IMR-90 (cell line): ENCODE data around the gene RETREG1. TPM values are rescaled to one million over a fixed set of nuclear protein-coding genes. Genes with fewer than 3 reads are reported as not detected.

Source experiments
- ATAC-seq: fragments of 200-7000 bp; cut with Tn5 transposase; 2 replicates; pipeline ENCODE4 v1.9.1; 2020; ENCODE audit warnings: low read depth, mild to moderate bottlenecking, moderate library complexity
- BruUV-seq: library from RNA; stranded (reverse); fragments of 400-500 nt; replicated peaks from 2 replicates; lab custom pipeline; 2021; lab: Mats Ljungman, UMichigan
- CTCF ChIA-PET: fragments of 300-600 bp; formaldehyde crosslinking; extraction: SDS; loops from one replicate; lab custom pipeline; 2021; ENCODE audit warnings: antibody characterized with exemption; lab: Yijun Ruan, JAX
- POLR2A ChIA-PET: fragments of 300-600 bp; sonication (Branson Sonifier 250); formaldehyde crosslinking; loops from one replicate; lab custom pipeline; 2022; ENCODE audit warnings: antibody characterized with exemption; ENCODE audit not compliant: unreplicated experiment; lab: Charles Lee
- DNase-seq: peaks from one replicate; pipeline ENCODE4 v3.0.0; 2013
- H2AFZ ChIP-seq: replicated peaks from 2 replicates; pipeline ENCODE3; 2013; ENCODE audit warnings: low read length, mild to moderate bottlenecking; ENCODE audit not compliant: poor library complexity
- H2AK5ac ChIP-seq: 2 replicates; pipeline ENCODE4 v1.6.1; 2013; ENCODE audit warnings: low read depth, low read length, inconsistent platforms
- H2AK9ac ChIP-seq: replicated peaks from 2 replicates; pipeline ENCODE3; 2013; ENCODE audit warnings: mild to moderate bottlenecking, low read depth, low read length, moderate library complexity; ENCODE audit not compliant: poor library complexity
- H2BK120ac ChIP-seq: 2 replicates; pipeline ENCODE4 v1.6.1; 2013; ENCODE audit warnings: low read depth, low read length, inconsistent platforms
- H2BK15ac ChIP-seq: 3 replicates; pipeline ENCODE4 v1.6.1; 2013; ENCODE audit warnings: low read depth, low read length, inconsistent platforms
- H2BK20ac ChIP-seq: 2 replicates; pipeline ENCODE4 v1.6.1; 2013; ENCODE audit warnings: low read depth, mild to moderate bottlenecking, inconsistent platforms, low read length, moderate library complexity
- H2BK5ac ChIP-seq: 2 replicates; pipeline ENCODE4 v1.6.1; 2013; ENCODE audit warnings: mild to moderate bottlenecking, low read depth, low read length, inconsistent platforms; ENCODE audit not compliant: poor library complexity, severe bottlenecking
- H3K14ac ChIP-seq: replicated peaks from 2 replicates; pipeline ENCODE4 v1.6.1; 2013; ENCODE audit warnings: low read depth, low read length, inconsistent platforms
- H3K18ac ChIP-seq: 2 replicates; pipeline ENCODE4 v1.6.1; 2013; ENCODE audit warnings: low read depth, low read length, control low read depth
- H3K23ac ChIP-seq: 2 replicates; pipeline ENCODE4 v1.6.1; 2013; ENCODE audit warnings: low read depth, low read length, inconsistent platforms
- H3K27ac ChIP-seq: 2 replicates; pipeline ENCODE4 v1.5.1; 2013; ENCODE audit warnings: mild to moderate bottlenecking, control low read depth, low read length; ENCODE audit not compliant: insufficient read depth
- H3K27me3 ChIP-seq: 2 replicates; pipeline ENCODE4 v1.6.1; 2013; ENCODE audit warnings: low read length; ENCODE audit not compliant: control insufficient read depth, insufficient read depth
- H3K36me3 ChIP-seq: 2 replicates; pipeline ENCODE4 v1.6.1; 2013; ENCODE audit warnings: low read length, mixed read lengths; ENCODE audit not compliant: control insufficient read depth, insufficient read depth
- H3K4ac ChIP-seq: 2 replicates; pipeline ENCODE4 v1.6.1; 2013; ENCODE audit warnings: low read depth, low read length, inconsistent platforms
- H3K4me1 ChIP-seq: 2 replicates; pipeline ENCODE4 v1.6.1; 2013; ENCODE audit warnings: low read length, mixed read lengths; ENCODE audit not compliant: control insufficient read depth, insufficient read depth
- H3K4me2 ChIP-seq: 2 replicates; pipeline ENCODE4 v1.6.1; 2013; ENCODE audit warnings: low read depth, mild to moderate bottlenecking, control low read depth, low read length, moderate library complexity
- H3K4me3 ChIP-seq: 2 replicates; pipeline ENCODE4 v1.5.1; 2013; ENCODE audit warnings: low read depth, mild to moderate bottlenecking, control low read depth, low read length, moderate library complexity; ENCODE audit not compliant: insufficient read depth
- H3K56ac ChIP-seq: 2 replicates; pipeline ENCODE4 v1.6.1; 2013; ENCODE audit warnings: low read length, inconsistent platforms; ENCODE audit not compliant: insufficient read depth; ENCODE audit errors: extremely low read depth
- H3K79me1 ChIP-seq, 2 experiments: 2 replicates each; pipeline ENCODE4 v1.6.1; 2013; ENCODE audit warnings: low read length in 2 of 2, inconsistent platforms in 1 of 2, low read depth in 1 of 2
- H3K9ac ChIP-seq: 2 replicates; pipeline ENCODE4 v1.6.1; 2013; ENCODE audit warnings: low read depth, low read length, control low read depth
- H3K9me1 ChIP-seq: 2 replicates; pipeline ENCODE4 v1.6.1; 2013; ENCODE audit warnings: low read length, inconsistent platforms; ENCODE audit not compliant: insufficient read depth
- H3K9me3 ChIP-seq: 2 replicates; pipeline ENCODE4 v1.6.1; 2013; ENCODE audit warnings: low read length; ENCODE audit not compliant: control insufficient read depth, insufficient read depth
- H4K20me1 ChIP-seq: 2 replicates; pipeline ENCODE4 v1.6.1; 2013; ENCODE audit warnings: low read length, inconsistent platforms; ENCODE audit not compliant: insufficient read depth
- H4K5ac ChIP-seq: 2 replicates; pipeline ENCODE4 v1.6.1; 2013; ENCODE audit warnings: mild to moderate bottlenecking, low read depth, low read length, control low read depth
- H4K8ac ChIP-seq, 2 experiments: 2 replicates each; pipeline ENCODE4 v1.6.1; 2013; ENCODE audit warnings: low read depth in 2 of 2, low read length in 2 of 2, control low read depth in 1 of 2, inconsistent platforms in 1 of 2
- H4K91ac ChIP-seq: 2 replicates; pipeline ENCODE4 v1.6.1; 2013; ENCODE audit warnings: low read depth, low read length, inconsistent platforms; ENCODE audit not compliant: insufficient read depth
- CHD1 ChIP-seq: IDR thresholded peaks from 2 replicates; pipeline ENCODE4 v1.6.1; 2012; ENCODE audit warnings: low read depth, low read length, improper control_type of control experiment
- MXI1 ChIP-seq: IDR thresholded peaks from 2 replicates; pipeline ENCODE4 v1.6.1; 2012; ENCODE audit warnings: low read depth, mild to moderate bottlenecking, low read length, moderate library complexity, borderline replicate concordance
- NFE2L2 ChIP-seq: fragments of 150-350 bp; IDR thresholded peaks from 2 replicates; pipeline ENCODE4 v1.6.1; 2016; ENCODE audit warnings: low read depth, mild to moderate bottlenecking, low read length
- POLR2A ChIP-seq: IDR thresholded peaks from 2 replicates; pipeline ENCODE4 v1.6.1; 2012; ENCODE audit warnings: mild to moderate bottlenecking, low read depth, low read length
- RAD21 ChIP-seq: IDR thresholded peaks from 2 replicates; pipeline ENCODE4 v1.6.1; 2012; ENCODE audit warnings: low read length, improper control_type of control experiment
- RFX5 ChIP-seq: IDR thresholded peaks from 2 replicates; pipeline ENCODE4 v1.8.0; 2012; ENCODE audit warnings: low read depth, mild to moderate bottlenecking, low read length, moderate library complexity
- WGBS, 2 experiments: methylation state at CpG; one replicate each; pipeline versions ENCODE4 v1.1.5 to v1.1.7; 2013; ENCODE audit warnings: missing lambda C conversion rate in 2 of 2; ENCODE audit not compliant: insufficient read length in 1 of 2; ENCODE audit errors: extremely low coverage in 2 of 2; 5-methylcytosine and 5-hydroxymethylcytosine counted together
- dilution Hi-C: fragments of 300-500 bp; cut with HindIII; formaldehyde crosslinking; loops from one replicate; pipeline ENCODE4 v1.14.3; 2018; ENCODE audit warnings: low sequenced_read_pairs; ENCODE audit not compliant: unreplicated experiment
- in situ Hi-C: fragments of 300-500 bp; cut with MboI; formaldehyde crosslinking; loops from 3 replicates; pipeline ENCODE4 v1.14.3; 2019; ENCODE audit warnings: low sequenced_read_pairs, inconsistent platforms, mixed read lengths
- intact Hi-C: fragments of 100-400 bp; cut with micrococcal nuclease; formaldehyde crosslinking; loops from 2 replicates; pipeline ENCODE4 v1.10.0; 2022
- polyA plus RNA-seq, 3 experiments: library from polyadenylated mRNA; depleted of rRNA; stranded (reverse); fragments of >200 nt; gene quantifications; 2 replicates each; pipeline ENCODE4 v1.2.3, GENCODE V29; 2012; ENCODE audit warnings: low replicate concordance in 1 of 3
- total RNA-seq: library from RNA; depleted of rRNA; stranded (reverse); fragments of >200 nt; gene quantifications from 2 replicates; pipeline ENCODE4 v1.2.3, GENCODE V29; 2012
- TF ChIP-seq, protein P1 (sequence below): fragments of 150-350 bp; IDR thresholded peaks from 2 replicates; pipeline ENCODE4 v1.6.1; 2017; ENCODE audit warnings: mild to moderate bottlenecking, antibody characterized with exemption, low read length, low read depth

RETREG1 gene
- total and polyA plus RNA-seq, 2 of the 4 experiments (the other 2 are of a cell fraction): not detected

- no peak overlapping the region for H4K5ac ChIP-seq
- H3K79me1 ChIP-seq: no peaks in the 10 kb centered on the region
- no peak overlapping the region for H3K18ac ChIP-seq
- no peak overlapping the region for H2AFZ ChIP-seq
- H3K14ac ChIP-seq: no peak overlapping the region
- intact Hi-C loops (no loop called here), in situ Hi-C loops (no loop called here), dilution Hi-C loops (no loop called here)
- no peaks in the 10 kb centered on the region for H3K9me3 ChIP-seq
- no peaks in the 10 kb centered on the region for H3K36me3 ChIP-seq
- POLR2A ChIA-PET: no interaction called here
- CTCF ChIA-PET: interaction anchor here (0.6 to 0.9 kb wide), 3 partner anchors 38 to 1076 kb away, joined by 3 read pairs; partner anchors contain the start of gene RETREG1
- TF ChIP-seq RAD21: no peak
- TF ChIP-seq POLR2A: no peak
- TF ChIP-seq, protein P1, sequence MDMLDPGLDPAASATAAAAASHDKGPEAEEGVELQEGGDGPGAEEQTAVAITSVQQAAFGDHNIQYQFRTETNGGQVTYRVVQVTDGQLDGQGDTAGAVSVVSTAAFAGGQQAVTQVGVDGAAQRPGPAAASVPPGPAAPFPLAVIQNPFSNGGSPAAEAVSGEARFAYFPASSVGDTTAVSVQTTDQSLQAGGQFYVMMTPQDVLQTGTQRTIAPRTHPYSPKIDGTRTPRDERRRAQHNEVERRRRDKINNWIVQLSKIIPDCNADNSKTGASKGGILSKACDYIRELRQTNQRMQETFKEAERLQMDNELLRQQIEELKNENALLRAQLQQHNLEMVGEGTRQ: no peak
- TF ChIP-seq RFX5: no peak
- no peak for TF ChIP-seq CHD1
- TF ChIP-seq NFE2L2: no peak
- no peak for TF ChIP-seq MXI1
- H4K8ac ChIP-seq: no peak overlapping the region
- no peak overlapping the region for H2BK120ac ChIP-seq
- ATAC-seq (no peak), DNase-seq (no peak)
- H3K23ac ChIP-seq: no peak overlapping the region
- no peak overlapping the region for H3K9ac ChIP-seq
- H4K20me1 ChIP-seq: no peaks in the 10 kb centered on the region
- H2AK5ac ChIP-seq: no peak overlapping the region
- H3K27me3 ChIP-seq: peaks cover 12% of the 10 kb centered on the region
- no peak overlapping the region for H2AK9ac ChIP-seq
- no peak overlapping the region for H4K91ac ChIP-seq
- no TSS peak for BruUV-seq
- H3K4me3 ChIP-seq: no peak overlapping the region
- H2BK20ac ChIP-seq: no peak overlapping the region
- no peak overlapping the region for H3K4ac ChIP-seq
- H3K9me1 ChIP-seq: no peaks in the 10 kb centered on the region
- no peak overlapping the region for H3K56ac ChIP-seq
- H2BK15ac ChIP-seq: no peak overlapping the region
- no CpG with 5 or more reads among the region's 4 CpGs for WGBS, 2 experiments
- no peak overlapping the region for H2BK5ac ChIP-seq
- no peak overlapping the region for H3K27ac ChIP-seq
- peaks cover 5% of the 10 kb centered on the region; the same call in 1 of the 2 replicates for H3K4me1 ChIP-seq
- H3K4me2 ChIP-seq: no peak overlapping the region
Observed at GRCh38 chr5:16578474-16578883, 38.3 kb downstream of the RETREG1 start.
